GM18511 (cell line): ENCODE results near the gene NXNL1.
A peak's percentile ranks its signal among the peaks of the same experiment; 100 is the strongest.
"Not testable (repeated sequence)": the region's sequence is repeated elsewhere in the genome, so short reads cannot be mapped to it uniquely, and the experiment has no call there.

Experiments used
- ATAC-seq: cut with Tn5 transposase; IDR thresholded peaks from one replicate; pipeline ENCODE4 v1.9.1; 2021; ENCODE audit warnings: mild to moderate bottlenecking, moderate library complexity; ENCODE audit not compliant: unreplicated experiment

The NXNL1 gene

DNA sequence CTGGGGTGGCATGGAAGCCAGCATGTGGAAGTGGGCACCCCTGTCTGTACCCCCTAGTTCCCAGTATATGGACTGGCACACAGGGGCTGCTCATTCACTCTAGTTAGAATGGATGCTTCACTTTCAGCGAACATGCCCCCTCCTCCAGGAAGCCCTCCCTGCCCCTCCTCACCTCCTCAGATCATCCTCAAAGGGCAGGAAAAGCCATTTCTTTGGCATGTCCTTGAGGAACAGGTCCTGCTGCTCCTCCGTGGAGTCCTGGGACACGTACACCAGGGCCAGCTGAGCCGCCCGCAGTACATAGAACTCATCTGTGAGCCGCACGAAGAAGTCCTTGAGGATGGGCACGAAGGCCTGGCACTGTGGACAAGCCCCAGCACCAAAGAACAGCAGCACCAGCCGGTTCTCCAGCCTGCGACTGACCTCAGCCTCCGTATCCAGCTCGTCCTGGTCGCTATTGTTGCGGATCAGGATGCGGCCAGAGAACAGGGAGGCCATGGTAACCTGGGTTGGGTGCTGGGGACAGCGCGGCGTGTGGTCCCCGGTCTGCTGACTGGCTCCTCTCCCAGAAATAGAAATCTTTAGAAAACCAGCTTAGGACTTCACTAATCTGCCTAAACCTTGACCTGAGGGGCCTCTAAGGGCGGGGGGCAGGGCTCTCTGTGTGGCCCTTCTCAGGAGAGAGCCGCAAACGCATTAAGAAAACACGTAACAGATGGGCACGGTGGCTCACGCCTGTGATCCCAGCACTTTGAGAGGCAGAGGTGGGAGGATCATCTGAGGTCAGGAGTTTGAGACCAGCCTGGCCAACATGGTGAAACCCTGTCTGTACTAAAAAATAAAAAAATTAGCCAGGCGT, at the start of gene NXNL1:
NXNL1 (minus strand) TSS at position 555 of the 859 bp plus-strand sequence; CDS start at position 498, 57 bp downstream.
- ATAC-seq = no peak

DNA sequence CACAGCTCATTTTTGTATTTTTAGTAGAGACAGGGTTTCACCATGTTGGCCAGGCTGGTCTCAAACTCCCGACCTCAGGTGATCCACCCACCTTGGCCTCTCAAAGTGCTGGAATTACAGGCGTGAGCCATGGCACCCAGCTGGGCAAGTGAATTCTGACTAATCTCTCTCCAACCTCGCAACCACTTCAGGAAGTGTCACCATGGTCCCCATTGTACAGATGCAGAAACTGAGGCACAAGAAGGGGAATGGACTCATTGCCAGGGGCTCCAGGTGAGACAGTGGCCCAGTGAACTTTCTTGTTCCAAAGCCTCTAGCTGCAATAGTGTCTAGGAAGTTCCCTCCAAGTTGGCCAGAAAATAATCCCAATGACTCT, 47.8 kb upstream of the NXNL1 start:
- not testable (repeated sequence) for ATAC-seq

DNA sequence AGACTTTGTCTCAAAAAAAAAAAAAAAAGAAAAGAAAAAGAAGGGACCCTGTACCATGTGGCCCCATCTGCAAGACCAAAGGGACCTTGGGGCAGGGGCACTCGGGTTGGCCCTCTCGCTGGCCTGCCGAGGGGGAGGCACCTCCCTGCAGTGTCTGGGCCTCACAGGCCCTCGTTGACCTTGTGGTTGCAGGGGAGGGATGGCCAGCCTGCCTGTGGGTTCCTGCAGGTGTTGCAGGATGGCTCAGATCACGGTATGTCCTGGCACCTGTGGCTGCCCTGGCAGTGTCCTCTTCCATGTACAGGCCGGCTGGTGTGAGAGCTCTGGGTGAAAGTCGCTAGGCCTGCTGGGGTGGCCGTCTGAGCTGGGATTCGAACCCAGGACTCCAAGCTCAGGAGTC, 46.0 kb upstream of the NXNL1 start:
- no peak for ATAC-seq

- ATAC-seq = no peak
These were observed 44.5 kb upstream of the NXNL1 start for GRCh38 chr19:17505223-17505622.

- ATAC-seq = no peak
These were observed 43.7 kb upstream of the NXNL1 start for GRCh38 chr19:17504456-17504855.

DNA sequence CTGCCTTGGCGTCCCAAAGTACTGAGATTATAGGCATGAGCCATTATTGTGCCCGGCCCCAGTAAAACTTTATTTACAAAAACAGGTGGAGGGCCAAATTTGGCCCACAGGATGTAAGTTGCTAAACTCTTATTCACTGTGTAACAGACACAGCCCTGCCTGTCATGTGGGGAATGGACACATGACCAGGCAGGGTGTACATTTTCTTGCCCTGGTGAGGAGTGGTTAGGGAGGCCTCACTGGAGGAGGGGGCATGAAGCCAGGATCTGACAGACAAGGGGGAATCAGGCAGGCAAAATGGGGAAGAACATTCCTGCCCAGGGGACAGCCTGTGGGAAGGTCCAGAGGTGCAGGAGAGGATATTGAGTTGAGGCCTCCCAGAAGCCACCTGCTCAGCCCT, 43.3 kb upstream of the NXNL1 start:
- no peak for ATAC-seq

- no peak for ATAC-seq
These were observed 42.5 kb upstream of the NXNL1 start for GRCh38 chr19:17503240-17503639.

DNA sequence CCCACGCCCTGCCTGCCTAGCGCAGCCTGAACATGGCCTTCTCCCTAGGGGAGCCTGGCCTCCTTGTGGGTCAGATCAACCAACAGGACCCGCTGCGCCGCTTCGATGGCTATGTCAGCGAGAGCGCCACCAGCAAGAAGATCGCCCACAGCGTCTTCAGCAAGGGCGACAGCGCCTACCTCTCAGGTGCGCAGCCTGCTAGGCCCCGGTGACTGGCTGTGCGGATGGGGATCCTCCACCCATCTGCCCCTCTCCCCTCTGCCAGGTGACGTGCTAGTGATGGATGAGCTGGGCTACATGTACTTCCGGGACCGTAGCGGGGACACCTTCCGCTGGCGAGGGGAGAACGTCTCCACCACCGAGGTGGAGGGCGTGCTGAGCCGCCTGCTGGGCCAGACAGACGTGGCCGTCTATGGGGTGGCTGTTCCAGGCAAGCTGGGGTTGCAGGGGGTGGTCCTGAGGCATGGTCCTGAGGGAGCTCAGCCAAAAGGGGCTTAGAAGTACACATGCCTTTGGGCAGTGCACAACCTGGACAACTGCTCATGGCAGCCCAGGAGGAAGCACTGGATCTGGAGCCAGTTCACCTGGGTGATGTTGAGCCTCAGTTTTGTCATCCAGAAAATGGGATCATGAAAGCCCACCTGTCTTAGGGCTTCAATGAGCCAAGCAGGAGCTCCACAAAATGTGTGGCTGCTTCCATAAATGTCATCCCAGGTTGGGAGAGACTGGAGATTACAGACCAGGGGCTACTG, 39.9 kb upstream of the NXNL1 start:
- ATAC-seq = no peak

DNA sequence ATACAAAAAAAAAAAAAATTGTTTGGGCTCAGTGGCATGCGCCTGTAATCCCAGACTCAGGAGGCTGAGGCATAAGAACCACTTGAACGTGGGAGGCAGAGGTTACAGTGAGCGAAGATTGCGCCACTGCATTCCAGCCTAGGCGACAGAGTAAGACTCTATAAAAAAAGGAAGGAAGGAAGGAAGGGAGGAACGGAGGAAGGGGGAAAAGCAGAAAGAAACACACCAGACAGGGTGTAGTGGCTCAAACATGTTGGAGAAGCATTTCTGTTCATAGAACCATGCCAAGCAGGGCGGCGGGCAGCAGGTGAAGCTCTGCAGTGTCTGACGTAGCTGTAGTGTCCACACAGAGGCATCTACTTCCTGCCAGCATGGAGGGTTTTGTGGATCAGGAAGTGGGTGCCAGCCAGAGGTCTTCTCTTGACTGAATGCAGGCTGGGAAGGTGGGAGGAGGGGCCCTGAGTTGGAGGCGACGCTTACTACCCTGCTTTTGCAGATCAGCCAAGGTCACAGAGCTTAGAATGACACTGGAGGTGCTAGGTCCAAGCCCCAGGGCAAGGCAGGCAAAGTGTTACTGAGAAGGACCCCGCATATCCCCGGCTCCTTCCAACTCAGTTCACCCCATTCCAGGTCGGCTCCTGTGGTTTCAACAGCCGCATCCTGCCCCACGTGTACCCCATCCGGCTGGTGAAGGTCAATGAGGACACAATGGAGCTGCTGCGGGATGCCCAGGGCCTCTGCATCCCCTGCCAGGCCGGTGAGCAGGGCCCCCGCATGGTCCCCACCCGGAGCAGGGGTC, 39.1 kb upstream of the NXNL1 start:
- no peak for ATAC-seq

GRCh38 chr19:17499025-17499424, 38.3 kb upstream of the NXNL1 start:
- ATAC-seq = not testable (repeated sequence)

DNA sequence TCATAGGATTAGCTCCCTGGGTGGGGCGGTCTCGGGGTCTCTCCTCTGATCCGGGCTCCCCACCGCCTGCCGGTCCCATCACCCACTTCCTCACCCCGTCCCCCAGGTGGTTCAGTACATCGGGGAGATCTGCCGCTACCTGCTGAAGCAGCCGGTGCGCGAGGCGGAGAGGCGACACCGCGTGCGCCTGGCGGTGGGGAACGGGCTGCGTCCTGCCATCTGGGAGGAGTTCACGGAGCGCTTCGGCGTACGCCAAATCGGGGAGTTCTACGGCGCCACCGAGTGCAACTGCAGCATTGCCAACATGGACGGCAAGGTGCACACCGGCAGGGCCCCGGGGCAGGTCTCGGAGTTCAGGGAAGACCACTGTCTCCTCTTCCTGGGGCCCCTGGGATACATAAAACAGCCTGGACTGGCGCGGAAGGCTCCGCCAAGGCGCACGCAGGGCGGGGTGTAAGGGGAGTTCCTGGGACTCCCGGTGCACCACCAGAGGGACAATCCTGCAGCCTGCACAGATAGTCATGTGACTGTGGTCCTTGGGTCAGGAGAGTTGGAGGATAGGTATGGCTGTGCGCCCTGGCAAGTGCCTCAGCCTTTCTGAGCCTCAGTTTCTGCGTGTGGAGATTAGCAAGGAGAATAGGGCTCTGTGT, 36.5 kb upstream of the NXNL1 start:
- no peak for ATAC-seq

DNA sequence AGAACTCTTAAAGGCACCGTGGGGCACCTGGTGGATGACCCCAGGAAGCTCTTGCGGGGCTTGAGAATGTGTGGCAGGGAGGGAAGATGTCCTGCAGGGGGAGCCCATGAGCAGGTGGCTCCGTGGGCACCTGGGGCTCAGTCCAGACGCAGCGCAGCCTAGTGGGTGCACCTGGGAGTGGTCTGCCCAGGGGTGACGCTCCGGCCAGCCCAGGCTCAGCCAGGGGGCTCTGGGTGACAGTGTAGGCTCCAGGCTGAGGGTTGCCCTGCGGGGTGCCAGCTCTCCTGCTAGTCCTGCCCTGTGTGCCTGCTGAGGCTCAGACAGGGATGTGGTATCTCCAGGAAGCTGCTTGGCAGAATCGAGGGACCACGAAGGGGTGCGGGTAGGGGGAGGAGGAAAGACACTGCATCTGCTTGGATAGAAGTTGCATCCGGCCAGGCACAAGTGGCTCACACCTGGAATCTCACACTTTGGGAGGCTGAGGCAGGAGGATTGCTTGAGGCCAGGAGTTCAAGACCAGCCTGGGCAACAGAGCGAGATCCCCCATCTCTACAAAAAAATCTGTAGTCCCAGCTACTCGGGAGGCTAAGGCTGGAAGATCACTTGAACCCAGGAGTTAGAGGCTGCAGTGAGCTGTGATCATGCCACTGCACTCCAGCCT, 35.7 kb upstream of the NXNL1 start:
- peak; percentile 70 for ATAC-seq

- no peak for ATAC-seq
These were observed 35.0 kb upstream of the NXNL1 start for GRCh38 chr19:17495639-17496296.

DNA sequence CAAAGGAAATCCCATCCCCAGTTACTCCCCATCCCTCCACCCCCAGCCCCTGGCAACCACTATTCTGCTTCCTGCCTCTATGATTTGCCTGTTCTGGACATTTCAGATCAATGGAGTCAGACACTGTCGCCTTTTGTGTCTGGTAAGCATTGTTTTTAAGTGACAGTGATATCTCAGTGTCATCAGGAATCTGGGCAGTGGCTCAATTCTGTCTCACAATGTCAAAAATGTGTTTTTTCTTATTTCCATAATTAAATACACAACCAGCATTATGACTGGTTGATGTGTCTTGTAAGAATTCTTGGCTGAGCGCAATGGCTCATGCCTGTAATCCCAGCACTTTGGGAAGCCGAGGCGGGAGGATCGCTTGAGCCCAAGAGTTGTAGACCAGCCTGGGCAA, 30.6 kb upstream of the NXNL1 start:
- ATAC-seq = no peak

GRCh38 chr19:17490411-17490810, 29.7 kb upstream of the NXNL1 start:
- no peak for ATAC-seq

- no peak for ATAC-seq
These were observed 28.8 kb upstream of the NXNL1 start for GRCh38 chr19:17489392-17490030.

DNA sequence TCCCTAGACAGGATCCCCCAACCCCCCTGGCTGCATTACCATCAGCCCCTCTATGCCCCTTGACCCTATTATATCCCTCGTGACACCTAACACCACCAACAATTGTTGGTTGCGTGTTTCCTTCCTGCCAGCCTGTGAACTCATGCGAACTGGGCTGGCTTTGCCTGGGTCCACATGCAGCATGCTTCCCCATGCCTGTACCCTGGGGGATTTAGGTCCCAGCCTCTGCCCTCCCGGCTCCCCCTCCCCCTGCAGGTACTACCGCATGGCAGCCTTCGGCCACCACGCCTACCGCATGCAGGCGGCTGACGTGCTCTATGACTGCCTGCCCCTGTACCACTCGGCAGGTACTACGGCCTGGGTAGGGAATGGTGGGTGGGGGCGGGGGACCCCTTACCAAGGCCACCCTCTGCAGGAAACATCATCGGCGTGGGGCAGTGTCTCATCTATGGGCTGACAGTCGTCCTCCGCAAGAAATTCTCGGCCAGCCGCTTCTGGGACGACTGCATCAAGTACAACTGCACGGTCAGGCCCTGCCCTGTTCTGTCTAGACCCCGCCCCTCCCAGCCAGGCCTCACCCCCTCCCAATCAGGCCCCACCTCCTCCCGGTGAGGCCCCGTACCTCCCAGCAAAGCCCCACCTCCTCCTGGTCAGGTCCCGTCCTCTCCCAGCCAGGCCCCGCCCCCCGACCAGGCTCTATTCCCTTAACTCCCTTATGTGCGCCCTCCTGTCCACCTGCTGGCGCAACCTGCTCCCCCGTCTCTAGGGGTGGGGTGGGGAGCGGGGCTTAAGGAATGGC, 28.1 kb upstream of the NXNL1 start:
- no peak for ATAC-seq

GRCh38 chr19:17487284-17488121, 26.8 kb upstream of the NXNL1 start:
- ATAC-seq = no peak
